Lung (tissue), 12 donors: Measurements from ENCODE around the gene EI24. TPM values are rescaled to one million over a fixed set of nuclear protein-coding genes. Genes with fewer than 3 reads are reported as not detected.

ENCODE experiments used
- ATAC-seq: fragments of 200-7000 bp; cut with Tn5 transposase; one replicate; pipeline ENCODE4 v1.9.1; 2020; ENCODE audit warnings: moderate number of reproducible peaks; ENCODE audit not compliant: insufficient read depth, low FRiP score
- DNase-seq, 3 donors: peaks; one replicate each; pipeline ENCODE4 v3.0.0-alpha.2; 2013 to 2017
- H3K27ac ChIP-seq, 2 donors: one replicate each; pipeline ENCODE4 v1.5.1; 2013; ENCODE audit warnings: mild to moderate bottlenecking in 2 of 2, moderate library complexity in 2 of 2, control low read depth in 1 of 2, inconsistent platforms in 1 of 2, low read depth in 1 of 2, low read length in 1 of 2
- H3K27me3 ChIP-seq, 3 donors: one replicate each; pipeline ENCODE4 v1.5.1; 2013; ENCODE audit warnings: low read length in 2 of 3; ENCODE audit not compliant: control insufficient read depth in 3 of 3, insufficient read depth in 3 of 3
- H3K36me3 ChIP-seq, 4 donors: one replicate each; pipeline ENCODE4 v1.5.1; 2013; ENCODE audit warnings: low read length in 4 of 4, mild to moderate bottlenecking in 1 of 4, moderate library complexity in 1 of 4; ENCODE audit not compliant: control insufficient read depth in 4 of 4, insufficient read depth in 4 of 4
- H3K4me1 ChIP-seq, 5 donors: one replicate each; pipeline ENCODE4 v1.5.1; 2013; ENCODE audit warnings: low read length in 5 of 5, mild to moderate bottlenecking in 2 of 5, moderate library complexity in 1 of 5; ENCODE audit not compliant: control insufficient read depth in 5 of 5, insufficient read depth in 5 of 5
- H3K4me3 ChIP-seq: one replicate; pipeline ENCODE4 v1.5.1; 2013; ENCODE audit warnings: mild to moderate bottlenecking, control low read depth, moderate library complexity
- H3K9ac ChIP-seq, 2 donors: one replicate each; pipeline ENCODE4 v1.5.1; 2013; ENCODE audit warnings: low read length in 2 of 2, control low read depth in 1 of 2; ENCODE audit not compliant: insufficient read depth in 1 of 2
- H3K9me3 ChIP-seq, 4 donors: one replicate each; pipeline ENCODE4 v1.5.1; 2013; ENCODE audit warnings: low read length in 3 of 4, mild to moderate bottlenecking in 1 of 4, moderate library complexity in 1 of 4; ENCODE audit not compliant: control insufficient read depth in 4 of 4, insufficient read depth in 3 of 4
- CTCF ChIP-seq: IDR thresholded peaks from 2 replicates; pipeline ENCODE4 v1.5.1; 2012; ENCODE audit warnings: mild to moderate bottlenecking; ENCODE audit errors: control extremely low read depth, extremely low read depth
- WGBS, 2 donors: extraction: QIAGEN DNeasy Blood & Tissue Kit; methylation state at CpG; one replicate each; pipeline ENCODE4 v1.1.7; 2013; 5-methylcytosine and 5-hydroxymethylcytosine counted together
- polyA plus RNA-seq, 2 donors: library from polyadenylated mRNA; stranded (reverse); fragments of 200-250 nt; gene quantifications; one replicate each; pipeline ENCODE4 v1.2.1, GENCODE V29; 2013
- total RNA-seq, 2 donors: library from RNA; depleted of rRNA in 1 of 2; stranded (reverse); fragments of >200 nt in 1 of 2; gene quantifications; one replicate each; pipeline ENCODE4 v1.2.1, GENCODE V29; 2014 to 2021
- donor health status: control.
- donor health status: control.
- donor health status: Bipolar disorder and iron deficiency.
- donor health status: healthy.
- donor health status: DM: yes; HTN: yes; CAD: no.

The EI24 gene
- total and polyA plus RNA-seq, 4 donors = 36.7 to 84.8 (median 67.3) TPM

- peaks cover 0 to 10% (median 4%) of the 10 kb centered on the region in 4 donors for H3K36me3 ChIP-seq
- H3K4me1 ChIP-seq = peaks cover 0 to 18% (median 3%) of the 10 kb centered on the region in 5 donors
- 1% methylated on average over 20 of the region's 20 CpGs for WGBS, 2 donors
- H3K9me3 ChIP-seq = no peaks in the 10 kb centered on the region
- H3K4me3 ChIP-seq = peak overlapping the region; percentile 84
- DNase-seq (no peak), ATAC-seq (peak; percentile 39)
- H3K27ac ChIP-seq = peak overlapping the region; percentile 86 to 99
- H3K9ac ChIP-seq = peak overlapping the region; percentile 47 to 97
- TF ChIP-seq CTCF = no peak
- no peaks in the 10 kb centered on the region for H3K27me3 ChIP-seq
These were observed 56.0 kb downstream of the EI24 start for GRCh38 chr11:125625225-125625629.

- H3K27me3 ChIP-seq = no peaks in the 10 kb centered on the region
- H3K4me1 ChIP-seq = peaks cover 0 to 18% (median 3%) of the 10 kb centered on the region in 5 donors
- peak overlapping the region; percentile 84 for H3K4me3 ChIP-seq
- TF ChIP-seq CTCF = no peak
- peak; percentile 95 to 97 (median 96) for DNase-seq
- H3K9me3 ChIP-seq = no peaks in the 10 kb centered on the region
- H3K36me3 ChIP-seq = peaks cover 2 to 5% (median 3%) of the 10 kb centered on the region in 4 donors
- peak overlapping the region; percentile 47 to 97 for H3K9ac ChIP-seq
- peak overlapping the region; percentile 86 to 99 for H3K27ac ChIP-seq
- WGBS, 2 donors = 0 to 1% methylated on average over 51 of the region's 51 CpGs
- ATAC-seq = peak; percentile 93
These were observed 56.5 kb downstream of the EI24 start for GRCh38 chr11:125625630-125626287.

GRCh38 chr11:125626288-125626950, 57.1 kb downstream of the EI24 start:
- H3K4me1 ChIP-seq = peaks cover 0 to 18% (median 3%) of the 10 kb centered on the region in 5 donors
- peaks cover 0 to 4% (median 2%) of the 10 kb centered on the region in 4 donors for H3K36me3 ChIP-seq
- WGBS, 2 donors = 1% methylated on average over 18 of the region's 18 CpGs
- H3K9ac ChIP-seq = peak overlapping the region; percentile 71 to 84
- H3K4me3 ChIP-seq = peak overlapping the region; percentile 84
- ATAC-seq (no peak), DNase-seq (peak in 2 of 3 donors; percentile 87)
- no peaks in the 10 kb centered on the region for H3K27me3 ChIP-seq
- H3K27ac ChIP-seq = peak overlapping the region in 1 of 2 donors; percentile 99
- TF ChIP-seq CTCF = no peak
- H3K9me3 ChIP-seq = no peaks in the 10 kb centered on the region
